Panc1 (cell line): ENCODE data around the gene KATNAL1.

ENCODE experiments used
- CTCF ChIP-seq: fragments of 450-650 bp; IDR thresholded peaks from 2 replicates; pipeline ENCODE4 v1.5.1; 2017; ENCODE audit warnings: mild to moderate bottlenecking
- POLR2AphosphoS5 ChIP-seq: IDR thresholded peaks from 2 replicates; pipeline ENCODE4 v1.6.1; 2012; ENCODE audit warnings: mild to moderate bottlenecking, low read depth, low read length, moderate library complexity
- REST ChIP-seq, 2 experiments: IDR thresholded peaks; 2 replicates each; pipeline ENCODE4 v1.6.1; 2011 to 2012; ENCODE audit warnings: low read depth in 2 of 2, control low read depth in 1 of 2, low read length in 1 of 2, mild to moderate bottlenecking in 1 of 2, moderate library complexity in 1 of 2; ENCODE audit not compliant: insufficient read depth in 1 of 2
- SIN3A ChIP-seq: IDR thresholded peaks from 2 replicates; pipeline ENCODE4 v1.6.1; 2012; ENCODE audit warnings: low read depth, mild to moderate bottlenecking, low read length, moderate library complexity, borderline replicate concordance; ENCODE audit not compliant: insufficient read depth
- TCF7L2 ChIP-seq: IDR thresholded peaks from 2 replicates; pipeline ENCODE4 v1.6.1; 2011; ENCODE audit warnings: mild to moderate bottlenecking, low read depth, low read length, inconsistent platforms

- TF ChIP-seq CTCF (no peak), POLR2AphosphoS5 (no peak), REST (IDR thresholded peaks at IDR 0.05; ENCODE audit: insufficient read depth in 1 of 2, low read depth in 2 of 2, low read length in 1 of 2) (no peak), TCF7L2 (no peak), SIN3A (no peak)
Observed at GRCh38 chr13:30165071-30165470, 142.3 kb downstream of the KATNAL1 start.
